Psoas muscle (tissue), 8 donors: ENCODE results near the gene ZNF526. TPM values are rescaled to one million over a fixed set of nuclear protein-coding genes. Genes with fewer than 3 reads are reported as not detected.

Experiments used
- ATAC-seq, 4 donors: fragments of 200-7000 bp; cut with Tn5 transposase; one replicate each; pipeline ENCODE4 v1.9.1; 2020; ENCODE audit warnings: moderate library complexity in 3 of 4, mild to moderate bottlenecking in 2 of 4
- DNase-seq, 2 donors: peaks; one replicate each; pipeline ENCODE4 v3.0.0-alpha.2; 2020
- H3K27ac ChIP-seq: fragments of 200-600 bp; one replicate; pipeline ENCODE4 v1.8.0; 2022
- H3K27me3 ChIP-seq, 3 donors: fragments of 200-600 bp in 1 of 3; one replicate each; pipeline versions ENCODE4 v1.6.1 to v1.8.0; 2013 to 2022; ENCODE audit warnings: low read length in 2 of 3, mild to moderate bottlenecking in 2 of 3, moderate library complexity in 1 of 3; ENCODE audit not compliant: insufficient read depth in 3 of 3
- H3K36me3 ChIP-seq, 2 donors: fragments of 200-600 bp in 1 of 2; one replicate each; pipeline versions ENCODE4 v1.6.1 to v1.8.0; 2013 to 2022; ENCODE audit warnings: low read depth in 1 of 2, mild to moderate bottlenecking in 1 of 2, moderate library complexity in 1 of 2; ENCODE audit not compliant: insufficient read depth in 1 of 2
- H3K4me1 ChIP-seq: fragments of 200-600 bp; one replicate; pipeline ENCODE4 v1.8.0; 2022
- H3K4me3 ChIP-seq: fragments of 200-600 bp; one replicate; pipeline ENCODE4 v1.8.0; 2022; ENCODE audit warnings: mild to moderate bottlenecking
- H3K9me3 ChIP-seq: fragments of 200-600 bp; one replicate; pipeline ENCODE4 v1.8.0; 2022
- WGBS, 3 donors: extraction: QIAGEN DNeasy Blood & Tissue Kit; methylation state at CpG; one replicate each; pipeline versions ENCODE4 v1.1.6 to v1.1.7; 2013; 5-methylcytosine and 5-hydroxymethylcytosine counted together
- intact Hi-C, 2 donors: fragments of 100-400 bp; cut with DNase I; formaldehyde crosslinking; loops; one replicate each; pipeline versions ENCODE4 v1.11.0 to v1.14.2; 2022
- polyA plus RNA-seq, 3 donors: library from polyadenylated mRNA; stranded (reverse); fragments of 200-250 nt; gene quantifications; one replicate each; pipeline ENCODE4 v1.2.3, GENCODE V29; 2013
- total RNA-seq, 4 donors: library from RNA; stranded (reverse); fragmentation: NEBNext Ultra II Directional in 2 of 4; extraction: Animal tissue kit (Norgen Biotek cat#: 25700) in 2 of 4; gene quantifications; one replicate each; pipeline versions ENCODE4 v1.2.1 to v1.2.4, GENCODE V29; 2021 to 2023
- TF ChIP-seq, protein P1 (sequence below): fragments of 200-600 bp; IDR thresholded peaks from one replicate; pipeline ENCODE4 v1.8.0; 2022; ENCODE audit warnings: antibody characterized with exemption
- donor health status: healthy with polysubstance abuse.
- donor health status: DM: no; HTN: no; CAD: no; lungs with moderate emphysema.
- donor health status: Bipolar disorder and iron deficiency.
- donor health status: healthy.
- donor health status: DM: yes; HTN: yes; CAD: no.
- donor health status: DM: no; HTN: no; CAD: no.
- donor health status: DM: no; HTN: no; CAD: no.
- donor health status: DM: yes; HTN: yes; CAD: no.

ZNF526 gene
- total and polyA plus RNA-seq, 7 donors = 3.4 to 7.9 (median 5.9) TPM

DNA sequence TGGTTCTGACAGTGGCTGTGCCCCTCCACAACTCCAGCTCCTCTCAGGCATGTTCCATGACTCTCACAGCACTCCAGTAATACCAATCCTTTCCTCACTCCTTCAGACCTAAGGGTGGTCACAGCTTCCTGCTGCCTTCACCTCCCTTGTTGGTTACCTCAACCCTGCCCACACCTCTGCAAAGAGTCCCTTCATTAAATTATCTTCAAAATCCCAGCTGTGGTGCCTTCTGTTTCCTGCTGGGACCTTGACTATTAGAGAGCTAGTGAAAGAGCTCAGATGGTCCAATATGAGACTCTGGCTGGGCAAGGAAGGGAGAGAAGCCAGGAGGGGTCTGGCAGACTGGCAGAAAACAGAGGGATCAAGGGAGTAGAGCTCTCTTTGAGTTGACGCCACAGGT is 28.8 kb upstream of the ZNF526 start:
- DNase-seq (no peak), ATAC-seq (no peak)
- Histone ChIP-seq H3K36me3 (no peaks in the 10 kb centered on the region), H3K27ac (no peak overlapping the region), H3K9me3 (peaks cover 6% of the 10 kb centered on the region), H3K27me3 (peaks cover 0 to 1% (median 0%) of the 10 kb centered on the region in 3 donors), H3K4me1 (no peaks in the 10 kb centered on the region), H3K4me3 (no peak overlapping the region)
- intact Hi-C loops = no loop called here
- TF ChIP-seq, protein P1, sequence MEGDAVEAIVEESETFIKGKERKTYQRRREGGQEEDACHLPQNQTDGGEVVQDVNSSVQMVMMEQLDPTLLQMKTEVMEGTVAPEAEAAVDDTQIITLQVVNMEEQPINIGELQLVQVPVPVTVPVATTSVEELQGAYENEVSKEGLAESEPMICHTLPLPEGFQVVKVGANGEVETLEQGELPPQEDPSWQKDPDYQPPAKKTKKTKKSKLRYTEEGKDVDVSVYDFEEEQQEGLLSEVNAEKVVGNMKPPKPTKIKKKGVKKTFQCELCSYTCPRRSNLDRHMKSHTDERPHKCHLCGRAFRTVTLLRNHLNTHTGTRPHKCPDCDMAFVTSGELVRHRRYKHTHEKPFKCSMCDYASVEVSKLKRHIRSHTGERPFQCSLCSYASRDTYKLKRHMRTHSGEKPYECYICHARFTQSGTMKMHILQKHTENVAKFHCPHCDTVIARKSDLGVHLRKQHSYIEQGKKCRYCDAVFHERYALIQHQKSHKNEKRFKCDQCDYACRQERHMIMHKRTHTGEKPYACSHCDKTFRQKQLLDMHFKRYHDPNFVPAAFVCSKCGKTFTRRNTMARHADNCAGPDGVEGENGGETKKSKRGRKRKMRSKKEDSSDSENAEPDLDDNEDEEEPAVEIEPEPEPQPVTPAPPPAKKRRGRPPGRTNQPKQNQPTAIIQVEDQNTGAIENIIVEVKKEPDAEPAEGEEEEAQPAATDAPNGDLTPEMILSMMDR = no peak
- WGBS, 3 donors = 56 to 74% (median 64%) methylated on average over 1 of the region's 1 CpG

DNA sequence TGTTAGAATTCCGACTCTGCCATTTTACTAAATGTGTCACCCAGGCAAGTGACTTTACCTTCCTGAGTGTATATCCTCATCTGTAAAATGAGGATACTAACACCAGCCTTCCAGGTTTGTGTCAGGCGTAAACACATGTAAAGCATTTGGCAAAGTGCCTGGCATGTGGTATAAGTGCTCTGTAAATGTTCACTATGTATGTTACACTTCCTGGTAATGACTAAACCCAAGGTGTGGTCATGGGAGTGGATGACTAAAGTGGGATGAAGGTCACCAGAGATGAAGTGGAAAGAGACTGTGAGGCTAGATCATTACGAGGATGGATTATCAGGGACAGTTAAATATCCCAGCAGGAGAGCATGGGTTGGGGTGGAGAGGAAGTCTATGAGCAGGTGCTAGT is 28.3 kb upstream of the ZNF526 start:
- TF ChIP-seq, protein P1 = no peak
- DNase-seq = no peak
- Histone ChIP-seq H3K9me3 (peaks cover 6% of the 10 kb centered on the region), H3K4me3 (no peak overlapping the region), H3K27ac (no peak overlapping the region), H3K27me3 (no peaks in the 10 kb centered on the region), H3K4me1 (no peaks in the 10 kb centered on the region), H3K36me3 (no peaks in the 10 kb centered on the region)
- 65 to 67% (median 67%) methylated on average over 3 of the region's 3 CpGs for WGBS, 3 donors
- no peak for ATAC-seq
- intact Hi-C loops = no loop called here

DNA sequence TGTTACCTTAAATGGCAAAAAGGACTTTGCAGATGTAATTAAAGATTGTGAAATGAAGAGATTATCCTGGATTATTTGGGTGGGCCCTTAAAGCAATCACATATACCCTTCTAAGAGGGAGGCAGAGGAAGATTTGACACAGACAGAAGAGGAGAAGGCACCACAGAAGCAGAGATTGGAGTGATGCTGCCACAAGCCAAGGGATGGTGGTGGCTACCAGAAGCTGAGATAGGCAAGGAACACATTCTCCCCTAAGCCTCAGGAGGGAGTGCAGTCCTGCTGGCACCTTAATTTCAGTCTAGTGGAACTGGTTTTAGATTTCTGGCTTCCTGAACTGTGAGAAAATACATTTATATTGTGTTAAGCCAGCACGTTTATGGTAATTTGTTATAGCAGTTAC is 26.8 kb upstream of the ZNF526 start:
- DNase-seq (no peak), ATAC-seq (no peak)
- H3K9me3 ChIP-seq = peaks cover 6% of the 10 kb centered on the region
- H3K36me3 ChIP-seq = peaks cover 0 to 13% of the 10 kb centered on the region in 2 donors
- WGBS, 3 donors = 38 to 58% (median 50%) methylated on average over 1 of the region's 1 CpG
- no peaks in the 10 kb centered on the region for H3K4me1 ChIP-seq
- no peak overlapping the region for H3K27ac ChIP-seq
- intact Hi-C loops = no loop called here
- no peak overlapping the region for H3K4me3 ChIP-seq
- TF ChIP-seq, protein P1 = no peak
- no peaks in the 10 kb centered on the region for H3K27me3 ChIP-seq

DNA sequence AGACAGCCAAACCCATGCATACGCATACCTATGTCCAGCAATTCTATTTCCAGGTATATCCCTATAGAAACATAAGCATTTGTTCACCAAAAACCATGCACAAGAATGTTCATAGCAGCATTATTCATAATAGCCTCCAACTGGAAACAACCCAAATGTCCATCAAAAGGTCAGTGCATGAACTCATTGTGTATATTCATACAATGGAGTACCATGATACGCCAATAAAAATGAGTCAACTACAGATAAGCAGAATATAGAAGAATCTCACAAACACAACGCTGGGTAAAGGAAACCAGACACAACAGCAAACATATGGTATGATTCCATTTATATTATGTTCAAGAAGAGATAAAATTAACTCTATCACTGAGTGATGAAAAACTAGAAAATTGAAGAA is 26.4 kb upstream of the ZNF526 start:
- Histone ChIP-seq H3K4me3 (no peak overlapping the region), H3K36me3 (peaks cover 0 to 17% of the 10 kb centered on the region in 2 donors), H3K27me3 (no peaks in the 10 kb centered on the region), H3K27ac (no peak overlapping the region), H3K4me1 (no peaks in the 10 kb centered on the region), H3K9me3 (peaks cover 6% of the 10 kb centered on the region)
- no peak for DNase-seq
- 84 to 89% (median 87%) methylated on average over 3 of the region's 3 CpGs for WGBS, 3 donors
- ATAC-seq = no peak
- TF ChIP-seq, protein P1 = no peak
- intact Hi-C loops = no loop called here
